Measurements from ENCODE around the gene GSDMA. TPM values are rescaled to one million over a fixed set of nuclear protein-coding genes. Genes with fewer than 3 reads are reported as not detected.

Gene GSDMA
- polyA plus RNA-seq, 1 experiment = not detected

- H3K9me3 ChIP-seq (ENCODE audit: control insufficient read depth, insufficient read depth, low read length) = no peaks in the 10 kb centered on the region
- no peaks in the 10 kb centered on the region for H3K27me3 ChIP-seq (ENCODE audit: control insufficient read depth, insufficient read depth, low read length)
- TF ChIP-seq, protein P1, sequence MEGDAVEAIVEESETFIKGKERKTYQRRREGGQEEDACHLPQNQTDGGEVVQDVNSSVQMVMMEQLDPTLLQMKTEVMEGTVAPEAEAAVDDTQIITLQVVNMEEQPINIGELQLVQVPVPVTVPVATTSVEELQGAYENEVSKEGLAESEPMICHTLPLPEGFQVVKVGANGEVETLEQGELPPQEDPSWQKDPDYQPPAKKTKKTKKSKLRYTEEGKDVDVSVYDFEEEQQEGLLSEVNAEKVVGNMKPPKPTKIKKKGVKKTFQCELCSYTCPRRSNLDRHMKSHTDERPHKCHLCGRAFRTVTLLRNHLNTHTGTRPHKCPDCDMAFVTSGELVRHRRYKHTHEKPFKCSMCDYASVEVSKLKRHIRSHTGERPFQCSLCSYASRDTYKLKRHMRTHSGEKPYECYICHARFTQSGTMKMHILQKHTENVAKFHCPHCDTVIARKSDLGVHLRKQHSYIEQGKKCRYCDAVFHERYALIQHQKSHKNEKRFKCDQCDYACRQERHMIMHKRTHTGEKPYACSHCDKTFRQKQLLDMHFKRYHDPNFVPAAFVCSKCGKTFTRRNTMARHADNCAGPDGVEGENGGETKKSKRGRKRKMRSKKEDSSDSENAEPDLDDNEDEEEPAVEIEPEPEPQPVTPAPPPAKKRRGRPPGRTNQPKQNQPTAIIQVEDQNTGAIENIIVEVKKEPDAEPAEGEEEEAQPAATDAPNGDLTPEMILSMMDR (IDR thresholded peaks at IDR 0.05; ENCODE audit: low read depth, low read length) = no peak
- POLR2A ChIA-PET = no interaction called here
- no peak overlapping the region for H3K27ac ChIP-seq (ENCODE audit: low read depth, low read length)
- H3K4me3 ChIP-seq (ENCODE audit: low read depth, low read length) = no peak overlapping the region
- DNase-seq (ENCODE audit: low read depth, low spot score) = no peak
- CTCF ChIA-PET = no interaction called here
These were observed 31.6 kb downstream of the GSDMA start for GRCh38 chr17:39994448-39994847.

DNA sequence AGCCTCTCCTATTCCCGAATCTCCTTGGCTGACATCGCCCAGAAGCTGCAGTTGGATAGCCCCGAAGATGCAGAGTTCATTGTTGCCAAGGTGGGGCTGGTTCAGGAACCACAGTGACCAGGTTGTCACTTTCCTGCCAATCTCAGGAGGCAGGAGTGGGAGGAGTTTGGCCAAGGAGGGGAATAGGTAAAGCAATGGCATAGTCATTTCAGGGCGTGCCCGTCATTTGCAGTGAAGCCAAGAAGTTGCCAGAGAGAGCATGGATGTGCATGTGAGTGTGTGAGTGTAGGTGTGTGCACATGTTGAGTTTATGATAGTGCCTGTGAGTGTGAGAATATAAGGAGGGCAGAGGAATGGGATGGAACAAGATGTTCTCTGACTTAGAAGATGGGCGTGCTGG lies 32.6 kb downstream of the GSDMA start:
- H3K27me3 ChIP-seq (ENCODE audit: control insufficient read depth, insufficient read depth, low read length) = no peaks in the 10 kb centered on the region
- no peak overlapping the region for H3K27ac ChIP-seq (ENCODE audit: low read depth, low read length)
- POLR2A ChIA-PET = no interaction called here
- no peaks in the 10 kb centered on the region for H3K9me3 ChIP-seq (ENCODE audit: control insufficient read depth, insufficient read depth, low read length)
- no peak overlapping the region for H3K4me3 ChIP-seq (ENCODE audit: low read depth, low read length)
- TF ChIP-seq, protein P1 (IDR thresholded peaks at IDR 0.05; ENCODE audit: low read depth, low read length) = no peak
- CTCF ChIA-PET = interaction anchor here (1.0 kb wide), 1 partner anchor 80 kb away, joined by 5 read pairs; no protein-coding TSS in a partner anchor
- DNase-seq (ENCODE audit: low read depth, low spot score) = no peak

DNA sequence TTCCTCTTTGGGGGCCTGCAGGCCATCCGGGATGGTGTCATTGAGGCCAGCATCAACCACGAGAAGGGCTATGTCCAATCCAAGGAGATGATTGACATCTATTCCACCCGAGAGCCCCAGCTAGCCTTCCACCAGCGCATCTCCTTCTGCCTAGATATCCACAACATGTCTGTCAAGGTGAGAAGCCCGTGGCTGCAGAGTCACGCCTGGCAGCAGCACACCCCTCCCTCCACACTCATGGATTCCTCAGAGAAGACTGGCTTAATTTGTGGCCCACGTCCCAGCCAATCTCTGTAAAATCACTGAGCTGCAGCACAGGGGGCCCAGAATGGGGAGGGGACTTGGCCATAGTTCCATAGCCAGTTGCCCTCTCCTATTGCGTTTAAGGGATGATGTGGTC lies 33.4 kb downstream of the GSDMA start:
- H3K9me3 ChIP-seq (ENCODE audit: control insufficient read depth, insufficient read depth, low read length) = no peaks in the 10 kb centered on the region
- POLR2A ChIA-PET = interaction anchor here (0.6 kb wide), 1 partner anchor 389 kb away, joined by 4 read pairs; no protein-coding TSS in a partner anchor
- CTCF ChIA-PET = interaction anchor here (0.5 to 1.5 kb wide), 3 partner anchors 16 to 123 kb away, joined by 4 to 5 read pairs (median 4); partner anchors contain the start of gene PSMD3
- H3K4me3 ChIP-seq (ENCODE audit: low read depth, low read length) = no peak overlapping the region
- H3K27me3 ChIP-seq (ENCODE audit: control insufficient read depth, insufficient read depth, low read length) = no peaks in the 10 kb centered on the region
- DNase-seq (ENCODE audit: low read depth, low spot score) = no peak
- TF ChIP-seq, protein P1 (IDR thresholded peaks at IDR 0.05; ENCODE audit: low read depth, low read length) = no peak
- H3K27ac ChIP-seq (ENCODE audit: low read depth, low read length) = no peak overlapping the region

DNA sequence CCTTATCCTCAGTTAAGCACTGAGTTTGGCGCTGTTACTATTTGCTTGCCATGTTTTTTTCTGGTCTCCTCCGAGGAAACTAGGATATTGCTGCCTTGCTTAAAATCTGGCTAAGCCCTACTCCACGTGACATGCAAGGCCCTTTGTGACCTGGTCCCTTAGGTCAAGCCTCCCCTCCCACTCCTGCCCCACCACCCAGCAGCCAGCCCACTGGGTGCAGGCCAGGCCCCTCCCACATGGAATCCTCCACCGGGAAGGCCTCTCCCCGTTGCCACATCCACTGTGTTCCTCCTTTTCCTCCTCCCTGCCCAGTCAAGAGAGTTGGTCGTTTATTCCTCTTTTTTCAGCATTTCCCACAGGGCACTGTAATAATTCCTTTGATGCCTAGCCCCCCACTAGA lies 34.0 kb downstream of the GSDMA start:
- CTCF ChIA-PET = interaction anchor here (0.5 to 1.5 kb wide), 2 partner anchors 16 to 123 kb away, joined by 4 read pairs; partner anchors contain the start of gene PSMD3
- H3K27me3 ChIP-seq (ENCODE audit: control insufficient read depth, insufficient read depth, low read length) = no peaks in the 10 kb centered on the region
- no peak for DNase-seq (ENCODE audit: low read depth, low spot score)
- no peak overlapping the region for H3K27ac ChIP-seq (ENCODE audit: low read depth, low read length)
- POLR2A ChIA-PET = interaction anchor here (0.6 kb wide), 1 partner anchor 388 kb away, joined by 4 read pairs; no protein-coding TSS in a partner anchor
- H3K9me3 ChIP-seq (ENCODE audit: control insufficient read depth, insufficient read depth, low read length) = no peaks in the 10 kb centered on the region
- no peak overlapping the region for H3K4me3 ChIP-seq (ENCODE audit: low read depth, low read length)
- TF ChIP-seq, protein P1 (IDR thresholded peaks at IDR 0.05; ENCODE audit: low read depth, low read length) = no peak

- Histone ChIP-seq H3K9me3 (ENCODE audit: control insufficient read depth, insufficient read depth, low read length) (no peaks in the 10 kb centered on the region), H3K27ac (ENCODE audit: low read depth, low read length) (no peak overlapping the region), H3K27me3 (ENCODE audit: control insufficient read depth, insufficient read depth, low read length) (no peaks in the 10 kb centered on the region), H3K4me3 (ENCODE audit: low read depth, low read length) (no peak overlapping the region)
- ChIA-PET CTCF (interaction anchor here (1.5 kb wide), 1 partner anchor 17 kb away, joined by 4 read pairs; the partner anchor contains the start of gene PSMD3), POLR2A (no interaction called here)
- no peak for DNase-seq (ENCODE audit: low read depth, low spot score)
- TF ChIP-seq, protein P1 (IDR thresholded peaks at IDR 0.05; ENCODE audit: low read depth, low read length) = no peak
These were observed 34.7 kb downstream of the GSDMA start for GRCh38 chr17:39997543-39997942.
